GM12878 (cell line): ENCODE data around the gene DESI1. TPM values are rescaled to one million over a fixed set of nuclear protein-coding genes. Genes with fewer than 3 reads are reported as not detected.
A peak's percentile ranks its signal among the peaks of the same experiment; 100 is the strongest.

Source experiments
- ATAC-seq: fragments of 200-7000 bp; cut with Tn5 transposase; 3 replicates; pipeline ENCODE4 v1.9.1; 2020; ENCODE audit warnings: mild to moderate bottlenecking, moderate library complexity
- BruUV-seq: library from RNA; stranded (reverse); fragments of 400-500 nt; replicated peaks from 2 replicates; lab custom pipeline; 2021; lab: Mats Ljungman, UMichigan
- CTCF ChIA-PET: fragments of 300-600 bp; sonication (Branson Sonifier 250); formaldehyde crosslinking; extraction: SDS; loops from one replicate; lab custom pipeline; 2021; ENCODE audit warnings: inconsistent platforms; lab: Yijun Ruan, JAX
- POLR2A ChIA-PET: fragments of 350-600 bp; formaldehyde crosslinking; extraction: SDS; loops from one replicate; lab custom pipeline; 2021; ENCODE audit warnings: inconsistent platforms; lab: Charles Lee
- RAD21 ChIA-PET: fragments of 300-600 bp; sonication (Branson Sonifier 250); formaldehyde crosslinking; loops from one replicate; lab custom pipeline; 2023; ENCODE audit warnings: antibody characterized with exemption; ENCODE audit not compliant: unreplicated experiment; lab: Charles Lee
- SMC1A ChIA-PET: fragments of 300-600 bp; sonication (Branson Sonifier 250); formaldehyde crosslinking; loops from one replicate; lab custom pipeline; 2023; ENCODE audit not compliant: unreplicated experiment, uncharacterized antibody; lab: Charles Lee
- DNase-seq: peaks from one replicate; pipeline ENCODE4 v3.0.0-alpha.2; 2011; ENCODE audit warnings: low read depth, low spot score
- FAIRE-seq: peaks from 3 replicates; lab custom pipeline; 2011; peaks lifted over from hg19 to GRCh38; lab: Jason Lieb, UNC
- H2AFZ ChIP-seq: 2 replicates; pipeline ENCODE4 v1.6.0; 2011; ENCODE audit warnings: low read depth, low read length, control low read depth; ENCODE audit not compliant: control insufficient read depth
- H3K27ac ChIP-seq: 2 replicates; pipeline ENCODE4 v1.5.1; 2011; ENCODE audit warnings: control low read depth; ENCODE audit not compliant: control insufficient read depth, insufficient read depth
- H3K27me3 ChIP-seq, 2 experiments: replicated peaks in 1 of 2; 2 replicates each; pipeline versions ENCODE4 v1.6.0 to v1.6.1; 2011; ENCODE audit warnings: low read length in 1 of 2; ENCODE audit not compliant: control insufficient read depth in 2 of 2, insufficient read depth in 2 of 2
- H3K36me3 ChIP-seq, 2 experiments: 2 replicates each; pipeline ENCODE4 v1.5.1; 2011; ENCODE audit warnings: low read length in 1 of 2; ENCODE audit not compliant: control insufficient read depth in 2 of 2, insufficient read depth in 2 of 2
- H3K4me1 ChIP-seq: 2 replicates; pipeline ENCODE4 v1.6.1; 2011; ENCODE audit warnings: mild to moderate bottlenecking, low read length, moderate library complexity, mixed read lengths; ENCODE audit not compliant: control insufficient read depth, insufficient read depth
- H3K4me2 ChIP-seq: 2 replicates; pipeline ENCODE4 v1.6.0; 2011; ENCODE audit warnings: control low read depth; ENCODE audit not compliant: control insufficient read depth, insufficient read depth
- H3K4me3 ChIP-seq: fragments of 200-600 bp; sonication (generic); 2 replicates; pipeline ENCODE4 v1.5.1; 2016
- H3K79me2 ChIP-seq: 2 replicates; pipeline ENCODE4 v1.6.0; 2011; ENCODE audit warnings: low read length; ENCODE audit not compliant: control insufficient read depth, insufficient read depth
- H3K9ac ChIP-seq: 2 replicates; pipeline ENCODE4 v1.8.0; 2011; ENCODE audit warnings: low read length, control low read depth, mixed read lengths; ENCODE audit not compliant: control insufficient read depth, insufficient read depth
- H3K9me3 ChIP-seq: replicated peaks from 3 replicates; pipeline ENCODE4 v1.5.1; 2011; ENCODE audit warnings: mild to moderate bottlenecking, low read length; ENCODE audit not compliant: control insufficient read depth, insufficient read depth
- H4K20me1 ChIP-seq: 2 replicates; pipeline ENCODE4 v1.6.0; 2011; ENCODE audit not compliant: control insufficient read depth, insufficient read depth
- CHD1 ChIP-seq: IDR thresholded peaks from 2 replicates; pipeline ENCODE4 v1.6.1; 2012; ENCODE audit warnings: low read depth, low read length, improper control_type of control experiment
- EZH2 ChIP-seq: IDR thresholded peaks from 2 replicates; pipeline ENCODE4 v1.6.1; 2012; ENCODE audit warnings: low read depth, mild to moderate bottlenecking, control low read depth, inconsistent platforms, low read length, borderline replicate concordance; ENCODE audit not compliant: control insufficient read depth
- GATAD2B ChIP-seq: fragments of 450-650 bp; conservative IDR thresholded peaks from 2 replicates; pipeline ENCODE4 v1.6.1; 2017; ENCODE audit warnings: low read depth, mild to moderate bottlenecking, moderate library complexity
- KDM1A ChIP-seq: fragments of 200-600 bp; sonication (generic); IDR thresholded peaks from 2 replicates; pipeline ENCODE4 v1.6.1; 2016; ENCODE audit warnings: borderline replicate concordance
- MEF2B ChIP-seq: fragments of 450-650 bp; IDR thresholded peaks from 2 replicates; pipeline ENCODE4 v1.6.1; 2018; ENCODE audit warnings: mild to moderate bottlenecking, moderate library complexity; ENCODE audit not compliant: partially characterized antibody, poor library complexity, severe bottlenecking
- POLR2A ChIP-seq: IDR thresholded peaks from 2 replicates; pipeline ENCODE4 v1.6.1; 2011; ENCODE audit warnings: low read depth, mild to moderate bottlenecking, low read length
- POLR2AphosphoS5 ChIP-seq: IDR thresholded peaks from 2 replicates; pipeline ENCODE4 v1.6.1; 2011; ENCODE audit warnings: mild to moderate bottlenecking, low read length, inconsistent platforms
- SMARCA5 ChIP-seq: fragments of 450-650 bp; IDR thresholded peaks from 2 replicates; pipeline ENCODE4 v1.6.1; 2017; ENCODE audit warnings: mild to moderate bottlenecking
- TCF3 ChIP-seq: IDR thresholded peaks from 2 replicates; pipeline ENCODE4 v1.6.1; 2012; ENCODE audit warnings: low read depth, mild to moderate bottlenecking, low read length, borderline replicate concordance; ENCODE audit not compliant: insufficient read depth
- ZNF274 ChIP-seq: IDR thresholded peaks from one replicate; pipeline ENCODE4 v1.8.0; 2011; ENCODE audit not compliant: insufficient read length, insufficient read depth
- ZSCAN29 ChIP-seq: fragments of 450-650 bp; IDR thresholded peaks from 2 replicates; pipeline ENCODE4 v1.6.1; 2017; ENCODE audit warnings: mild to moderate bottlenecking, moderate library complexity
- WGBS: methylation state at CpG from one replicate; pipeline ENCODE4 v1.1.6; 2016; ENCODE audit warnings: low lambda C conversion rate; ENCODE audit not compliant: insufficient replicate concordance, insufficient coverage; ENCODE audit errors: missing lambda C conversion rate; 5-methylcytosine and 5-hydroxymethylcytosine counted together
- in situ Hi-C: fragments of 300-500 bp; cut with MboI; formaldehyde crosslinking; loops from 9 replicates; pipeline ENCODE4 v1.14.3; 2018; ENCODE audit warnings: mixed read lengths
- intact Hi-C: fragments of 100-400 bp; cut with micrococcal nuclease; formaldehyde crosslinking; loops from one replicate; pipeline ENCODE4 v1.14.2; 2022; ENCODE audit not compliant: unreplicated experiment
- polyA plus RNA-seq, 11 experiments: library from polyadenylated mRNA; depleted of rRNA in 4 of 11; unstranded in 6 of 11; stranded (reverse) in 5 of 11; fragments of >200 nt; fragmentation: Nextera tagmentation in 4 of 11; fragmentation: Illumina TruSeq in 1 of 11; extraction: Ambion mirVana in 4 of 11; extraction: Trizol in 1 of 11; gene quantifications; 1 replicate in 1 of 11; 2 replicates in 10 of 11; pipeline versions ENCODE4 v1.2.1 to v1.2.3, GENCODE V29; 2011 to 2016; ENCODE audit warnings: inconsistent platforms in 2 of 11, missing spikeins in 2 of 11, low read depth in 1 of 11
- total RNA-seq, 4 experiments: library from RNA; depleted of rRNA in 3 of 4; stranded (reverse); fragments of >200 nt in 3 of 4; fragmentation: Illumina TruSeq in 1 of 4; extraction: Trizol in 1 of 4; gene quantifications; 2 replicates each; pipeline versions ENCODE4 v1.2.1 to v1.2.3, GENCODE V29; 2013 to 2021
- TF ChIP-seq, protein P1 (sequence below): fragments of 450-650 bp; IDR thresholded peaks from 2 replicates; pipeline ENCODE4 v1.6.1; 2017; ENCODE audit warnings: mild to moderate bottlenecking, moderate library complexity

Gene DESI1
- total and polyA plus RNA-seq, 10 of the 15 experiments (the other 5 are each of a cell fraction or from before 2014, with no cell fraction given): 8.0 to 76.8 (median 40.6) TPM

DNA sequence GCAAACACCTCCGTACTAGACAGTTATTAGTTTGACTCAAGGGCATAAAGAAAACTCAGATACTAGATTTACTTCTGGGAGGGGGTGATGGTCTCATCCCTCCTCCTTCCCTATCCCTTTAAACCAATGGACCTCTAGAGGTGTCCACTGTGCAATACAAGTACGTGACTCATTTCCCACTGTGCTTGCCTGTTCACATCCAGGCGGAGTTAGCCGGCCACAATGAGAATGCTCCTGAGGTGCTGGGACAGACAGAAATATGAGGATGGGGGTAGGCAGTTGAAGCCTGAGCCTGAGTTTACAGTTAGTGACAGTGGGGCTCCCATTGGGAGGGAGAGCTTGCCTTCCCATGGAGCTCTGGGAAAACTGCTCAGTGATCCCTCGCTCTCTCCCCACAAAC is 22.8 kb downstream of the DESI1 start:
- in situ Hi-C loops: no loop called here
- FAIRE-seq (no peak), ATAC-seq (no peak), DNase-seq (no peak)
- H3K9me3 ChIP-seq: no peaks in the 10 kb centered on the region; the same call in 2 of the 3 replicates
- no TSS peak for BruUV-seq
- H3K79me2 ChIP-seq: no peaks in the 10 kb centered on the region
- H3K36me3 ChIP-seq: peaks cover 8 to 19% of the 10 kb centered on the region in 2 experiments; a peak in 3 of 4 replicates
- no peak overlapping the region for H3K4me3 ChIP-seq
- H2AFZ ChIP-seq: no peak overlapping the region
- 99% methylated on average over 5 of the region's 5 CpGs for WGBS
- POLR2A ChIA-PET: no interaction called here
- peaks cover 2% of the 10 kb centered on the region for H3K4me1 ChIP-seq
- no peak overlapping the region for H3K4me2 ChIP-seq
- no peak overlapping the region for H3K9ac ChIP-seq
- intact Hi-C loops: loop anchor here (5.0 kb wide), 1 partner anchor 56 kb away; the partner anchor contains the start of gene POLR3H
- CTCF ChIA-PET: interaction anchor here (0.6 to 3.2 kb wide), 17 partner anchors 9 to 234 kb away, joined by 3 to 46 read pairs (median 5); partner anchors contain the start of genes PMM1, POLR3H and XRCC6
- peaks cover 3% of the 10 kb centered on the region; the same call in 1 of the 2 replicates for H4K20me1 ChIP-seq
- TF ChIP-seq POLR2A: peak; percentile 14; the same call in 1 of the 2 replicates
- TF ChIP-seq GATAD2B: no peak
- RAD21 ChIA-PET: interaction anchor here (0.7 to 2.3 kb wide), 7 partner anchors 8 to 194 kb away, joined by 3 to 11 read pairs (median 4); partner anchors contain the start of genes DESI1 and XRCC6
- no peaks in the 10 kb centered on the region for H3K27me3 ChIP-seq
- no peak overlapping the region for H3K27ac ChIP-seq
- SMC1A ChIA-PET: interaction anchor here (1.0 to 2.6 kb wide), 4 partner anchors 8 to 194 kb away, joined by 4 to 9 read pairs (median 8); partner anchors contain the start of gene PMM1

DNA sequence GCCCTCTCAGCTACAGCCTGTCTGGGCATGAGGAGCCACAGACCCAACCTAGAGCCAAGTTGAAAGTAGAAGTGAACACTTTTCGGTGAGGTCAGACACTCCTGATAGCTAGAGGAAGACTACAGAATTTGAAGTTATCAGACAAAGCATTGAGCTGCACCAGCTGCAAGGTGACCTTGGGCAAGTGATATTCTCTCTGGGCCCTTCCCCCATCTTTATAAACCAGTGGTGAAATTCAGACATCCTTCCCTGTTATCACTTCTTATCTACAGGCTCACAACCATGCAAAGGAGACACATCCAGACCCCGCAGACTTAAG is 23.2 kb downstream of the DESI1 start:
- intact Hi-C loops: loop anchor here (5.0 kb wide), 1 partner anchor 55 kb away; the partner anchor contains the start of gene POLR3H
- Histone ChIP-seq H3K27ac (no peak overlapping the region), H3K4me3 (no peak overlapping the region), H3K36me3 (peaks cover 5 to 14% of the 10 kb centered on the region in 2 experiments; a peak in 3 of 4 replicates), H3K9me3 (no peaks in the 10 kb centered on the region), H3K9ac (no peak overlapping the region), H4K20me1 (no peaks in the 10 kb centered on the region)
- no peak for DNase-seq
- TF ChIP-seq SMARCA5 (no peak), MEF2B (no peak), EZH2 (no peak), ZSCAN29 (no peak), KDM1A (no peak), TCF3 (no peak), CHD1 (no peak), ZNF274 (no peak), POLR2AphosphoS5 (no peak)
- TF ChIP-seq, protein P1, sequence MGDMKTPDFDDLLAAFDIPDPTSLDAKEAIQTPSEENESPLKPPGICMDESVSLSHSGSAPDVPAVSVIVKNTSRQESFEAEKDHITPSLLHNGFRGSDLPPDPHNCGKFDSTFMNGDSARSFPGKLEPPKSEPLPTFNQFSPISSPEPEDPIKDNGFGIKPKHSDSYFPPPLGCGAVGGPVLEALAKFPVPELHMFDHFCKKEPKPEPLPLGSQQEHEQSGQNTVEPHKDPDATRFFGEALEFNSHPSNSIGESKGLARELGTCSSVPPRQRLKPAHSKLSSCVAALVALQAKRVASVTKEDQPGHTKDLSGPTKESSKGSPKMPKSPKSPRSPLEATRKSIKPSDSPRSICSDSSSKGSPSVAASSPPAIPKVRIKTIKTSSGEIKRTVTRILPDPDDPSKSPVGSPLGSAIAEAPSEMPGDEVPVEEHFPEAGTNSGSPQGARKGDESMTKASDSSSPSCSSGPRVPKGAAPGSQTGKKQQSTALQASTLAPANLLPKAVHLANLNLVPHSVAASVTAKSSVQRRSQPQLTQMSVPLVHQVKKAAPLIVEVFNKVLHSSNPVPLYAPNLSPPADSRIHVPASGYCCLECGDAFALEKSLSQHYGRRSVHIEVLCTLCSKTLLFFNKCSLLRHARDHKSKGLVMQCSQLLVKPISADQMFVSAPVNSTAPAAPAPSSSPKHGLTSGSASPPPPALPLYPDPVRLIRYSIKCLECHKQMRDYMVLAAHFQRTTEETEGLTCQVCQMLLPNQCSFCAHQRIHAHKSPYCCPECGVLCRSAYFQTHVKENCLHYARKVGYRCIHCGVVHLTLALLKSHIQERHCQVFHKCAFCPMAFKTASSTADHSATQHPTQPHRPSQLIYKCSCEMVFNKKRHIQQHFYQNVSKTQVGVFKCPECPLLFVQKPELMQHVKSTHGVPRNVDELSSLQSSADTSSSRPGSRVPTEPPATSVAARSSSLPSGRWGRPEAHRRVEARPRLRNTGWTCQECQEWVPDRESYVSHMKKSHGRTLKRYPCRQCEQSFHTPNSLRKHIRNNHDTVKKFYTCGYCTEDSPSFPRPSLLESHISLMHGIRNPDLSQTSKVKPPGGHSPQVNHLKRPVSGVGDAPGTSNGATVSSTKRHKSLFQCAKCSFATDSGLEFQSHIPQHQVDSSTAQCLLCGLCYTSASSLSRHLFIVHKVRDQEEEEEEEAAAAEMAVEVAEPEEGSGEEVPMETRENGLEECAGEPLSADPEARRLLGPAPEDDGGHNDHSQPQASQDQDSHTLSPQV: no peak
- TF ChIP-seq, all 136 proteins: peak for 0
- 94% methylated on average over 2 of the region's 2 CpGs for WGBS
- CTCF ChIA-PET: interaction anchor here (0.6 to 3.2 kb wide), 18 partner anchors 8 to 653 kb away, joined by 3 to 46 read pairs (median 6); partner anchors contain the start of genes PMM1, POLR3H and XRCC6
- POLR2A ChIA-PET: no interaction called here
- no peak overlapping the region for H3K4me2 ChIP-seq
- in situ Hi-C loops: no loop called here
- BruUV-seq: no TSS peak
- H3K4me1 ChIP-seq: no peaks in the 10 kb centered on the region
- ATAC-seq (peak; percentile 28), FAIRE-seq (no peak)
- SMC1A ChIA-PET: interaction anchor here (1.0 to 2.6 kb wide), 4 partner anchors 8 to 193 kb away, joined by 4 to 9 read pairs (median 8); partner anchors contain the start of gene PMM1
- RAD21 ChIA-PET: interaction anchor here (0.7 to 2.3 kb wide), 6 partner anchors 9 to 194 kb away, joined by 3 to 11 read pairs (median 4); partner anchors contain the start of gene POLR3H
- no peak overlapping the region for H2AFZ ChIP-seq
- no peaks in the 10 kb centered on the region for H3K27me3 ChIP-seq
- no peaks in the 10 kb centered on the region for H3K79me2 ChIP-seq
